NCI-H345 (cell line): Measurements from ENCODE around the gene PNMA8C.
"Not testable (repeated sequence)": the region's sequence is repeated elsewhere in the genome, so short reads cannot be mapped to it uniquely, and the experiment has no call there.

Source experiments
- DNase-seq: peaks from one replicate; lab custom pipeline; 2025; lab: John Stamatoyannopoulos, UW

PNMA8C gene

GRCh38 chr19:46388311-46389095 is 40.2 kb downstream of the PNMA8C start:
- DNase-seq: no peak

GRCh38 chr19:46387713-46388130 is 41.0 kb downstream of the PNMA8C start:
- DNase-seq: no peak

- DNase-seq: no peak
Measured at GRCh38 chr19:46386996-46387712, 41.6 kb downstream of the PNMA8C start.

- DNase-seq: no peak
Measured at GRCh38 chr19:46386151-46386550, 42.6 kb downstream of the PNMA8C start.

GRCh38 chr19:46385636-46386035 is 43.1 kb downstream of the PNMA8C start:
- no peak for DNase-seq

- no peak for DNase-seq
Measured at GRCh38 chr19:46384396-46384795, 44.3 kb downstream of the PNMA8C start.

GRCh38 chr19:46383846-46384245 is 44.9 kb downstream of the PNMA8C start:
- DNase-seq: no peak

- DNase-seq: no peak
Measured at GRCh38 chr19:46383171-46383815, 45.4 kb downstream of the PNMA8C start.

- DNase-seq: no peak
Measured at GRCh38 chr19:46381756-46382345, 46.9 kb downstream of the PNMA8C start.

- no peak for DNase-seq
Measured at GRCh38 chr19:46381346-46381745, 47.4 kb downstream of the PNMA8C start.

- no peak for DNase-seq
Measured at GRCh38 chr19:46380690-46381089, 48.0 kb downstream of the PNMA8C start.

- DNase-seq: no peak
Measured at GRCh38 chr19:46378268-46378667, 50.5 kb downstream of the PNMA8C start.

- DNase-seq: no peak
Measured at GRCh38 chr19:46376241-46377153, 52.2 kb downstream of the PNMA8C start.

- DNase-seq: not testable (repeated sequence)
Measured at GRCh38 chr19:46375476-46376067, 53.2 kb downstream of the PNMA8C start.
